IPS-15b (cell line): ENCODE measurements around the gene TERT.

Experiments used
- H3K27me3 ChIP-seq: one replicate; pipeline ENCODE4 v1.6.1; 2013; ENCODE audit warnings: low read length; ENCODE audit not compliant: control insufficient read depth, insufficient read depth
- H3K36me3 ChIP-seq: one replicate; pipeline ENCODE4 v1.6.1; 2013; ENCODE audit warnings: low read length; ENCODE audit not compliant: control insufficient read depth, insufficient read depth
- H3K4me1 ChIP-seq: one replicate; pipeline ENCODE4 v1.6.1; 2013; ENCODE audit warnings: mild to moderate bottlenecking, low read length; ENCODE audit not compliant: control insufficient read depth, insufficient read depth
- H3K4me3 ChIP-seq: one replicate; pipeline ENCODE4 v1.5.1; 2013; ENCODE audit warnings: low read depth, low read length
- H3K9ac ChIP-seq: one replicate; pipeline ENCODE4 v1.6.1; 2013; ENCODE audit warnings: low read depth, mild to moderate bottlenecking, low read length
- H3K9me3 ChIP-seq: one replicate; pipeline ENCODE4 v1.6.1; 2013; ENCODE audit warnings: mild to moderate bottlenecking, low read length; ENCODE audit not compliant: control insufficient read depth, insufficient read depth

TERT gene

GRCh38 chr5:1255081-1255561 is 39.7 kb downstream of the TERT start:
- no peak overlapping the region for H3K9ac ChIP-seq
- no peaks in the 10 kb centered on the region for H3K9me3 ChIP-seq
- H3K36me3 ChIP-seq, result no peaks in the 10 kb centered on the region
- no peaks in the 10 kb centered on the region for H3K4me1 ChIP-seq
- H3K27me3 ChIP-seq, result no peaks in the 10 kb centered on the region
- no peak overlapping the region for H3K4me3 ChIP-seq

- no peak overlapping the region for H3K9ac ChIP-seq
- no peaks in the 10 kb centered on the region for H3K36me3 ChIP-seq
- no peaks in the 10 kb centered on the region for H3K4me1 ChIP-seq
- no peak overlapping the region for H3K4me3 ChIP-seq
- H3K27me3 ChIP-seq, result no peaks in the 10 kb centered on the region
- H3K9me3 ChIP-seq, result no peaks in the 10 kb centered on the region
Measured at GRCh38 chr5:1254196-1254595, 40.7 kb downstream of the TERT start.

GRCh38 chr5:1253456-1254105 is 41.3 kb downstream of the TERT start:
- Histone ChIP-seq H3K36me3 (no peaks in the 10 kb centered on the region), H3K9ac (no peak overlapping the region), H3K27me3 (no peaks in the 10 kb centered on the region), H3K4me1 (no peaks in the 10 kb centered on the region), H3K4me3 (no peak overlapping the region), H3K9me3 (no peaks in the 10 kb centered on the region)

- Histone ChIP-seq H3K4me1 (no peaks in the 10 kb centered on the region), H3K9ac (no peak overlapping the region), H3K4me3 (no peak overlapping the region), H3K9me3 (no peaks in the 10 kb centered on the region), H3K36me3 (no peaks in the 10 kb centered on the region), H3K27me3 (no peaks in the 10 kb centered on the region)
Measured at GRCh38 chr5:1252681-1253080, 42.2 kb downstream of the TERT start.

- no peaks in the 10 kb centered on the region for H3K27me3 ChIP-seq
- no peaks in the 10 kb centered on the region for H3K9me3 ChIP-seq
- H3K9ac ChIP-seq, result no peak overlapping the region
- no peaks in the 10 kb centered on the region for H3K36me3 ChIP-seq
- H3K4me1 ChIP-seq, result no peaks in the 10 kb centered on the region
- no peak overlapping the region for H3K4me3 ChIP-seq
Measured at GRCh38 chr5:1251678-1252580, 42.9 kb downstream of the TERT start.

- H3K4me1 ChIP-seq, result no peaks in the 10 kb centered on the region
- no peaks in the 10 kb centered on the region for H3K9me3 ChIP-seq
- no peaks in the 10 kb centered on the region for H3K36me3 ChIP-seq
- no peak overlapping the region for H3K9ac ChIP-seq
- no peak overlapping the region for H3K4me3 ChIP-seq
- no peaks in the 10 kb centered on the region for H3K27me3 ChIP-seq
Measured at GRCh38 chr5:1249366-1250280, 45.2 kb downstream of the TERT start.

GRCh38 chr5:1247811-1248210 is 47.1 kb downstream of the TERT start:
- no peaks in the 10 kb centered on the region for H3K27me3 ChIP-seq
- no peaks in the 10 kb centered on the region for H3K9me3 ChIP-seq
- H3K36me3 ChIP-seq, result no peaks in the 10 kb centered on the region
- H3K4me1 ChIP-seq, result no peaks in the 10 kb centered on the region
- H3K4me3 ChIP-seq, result no peak overlapping the region
- no peak overlapping the region for H3K9ac ChIP-seq

- H3K4me3 ChIP-seq, result no peak overlapping the region
- H3K4me1 ChIP-seq, result no peaks in the 10 kb centered on the region
- no peaks in the 10 kb centered on the region for H3K27me3 ChIP-seq
- no peaks in the 10 kb centered on the region for H3K36me3 ChIP-seq
- H3K9me3 ChIP-seq, result no peaks in the 10 kb centered on the region
- H3K9ac ChIP-seq, result no peak overlapping the region
Measured at GRCh38 chr5:1246711-1247431, 48.0 kb downstream of the TERT start.

- H3K4me3 ChIP-seq, result no peak overlapping the region
- H3K9ac ChIP-seq, result no peak overlapping the region
- H3K4me1 ChIP-seq, result no peaks in the 10 kb centered on the region
- H3K27me3 ChIP-seq, result no peaks in the 10 kb centered on the region
- H3K9me3 ChIP-seq, result no peaks in the 10 kb centered on the region
- no peaks in the 10 kb centered on the region for H3K36me3 ChIP-seq
Measured at GRCh38 chr5:1245905-1246576, 48.8 kb downstream of the TERT start.

GRCh38 chr5:1244976-1245375 is 49.9 kb downstream of the TERT start:
- Histone ChIP-seq H3K27me3 (no peaks in the 10 kb centered on the region), H3K9me3 (no peaks in the 10 kb centered on the region), H3K4me1 (no peaks in the 10 kb centered on the region), H3K9ac (no peak overlapping the region), H3K4me3 (no peak overlapping the region), H3K36me3 (no peaks in the 10 kb centered on the region)
